Measurements from ENCODE around the gene FCGR3A. TPM values are rescaled to one million over a fixed set of nuclear protein-coding genes. Genes with fewer than 3 reads are reported as not detected.
"Not testable (repeated sequence)": the region's sequence is repeated elsewhere in the genome, so short reads cannot be mapped to it uniquely, and the experiment has no call there.

FCGR3A gene
- polyA plus RNA-seq, 3 donors: 35.9 to 138 (median 131) TPM

- H3K9me3 ChIP-seq (replicated peaks in 1 of 2; ENCODE audit: control insufficient read depth in 1 of 2, insufficient read depth in 1 of 2, low read length in 2 of 2); H3K4me1 Mint-ChIP-seq; H3K9ac ChIP-seq (ENCODE audit: insufficient read depth, low read length, poor library complexity, severe bottlenecking); H3K36me3 ChIP-seq (replicated peaks in 1 of 2; ENCODE audit: control insufficient read depth in 1 of 2, insufficient read depth in 2 of 2, low read length in 2 of 2); H2AFZ ChIP-seq (ENCODE audit: insufficient read depth, low read depth, low read length, poor library complexity, severe bottlenecking); H3K4me2 ChIP-seq (replicated peaks; ENCODE audit: extremely low read depth, low read length, poor library complexity, severe bottlenecking); DNase-seq; H3K4me3 ChIP-seq (replicated peaks in 1 of 3; ENCODE audit: low read depth in 2 of 3, low read length in 3 of 3); H3K79me2 ChIP-seq (ENCODE audit: insufficient read depth, low read length); H3K27ac Mint-ChIP-seq; H3K4me1 ChIP-seq (ENCODE audit: control insufficient read depth in 1 of 2, insufficient read depth in 2 of 2, low read length in 2 of 2); H3K27me3 ChIP-seq (ENCODE audit: control insufficient read depth in 2 of 2, insufficient read depth in 2 of 2, low read length in 2 of 2); H4K20me1 ChIP-seq (ENCODE audit: insufficient read depth, low read length); H3K27ac ChIP-seq (ENCODE audit: low read depth in 1 of 2, low read length in 2 of 2); H3K4me3 Mint-ChIP-seq; H3K9me3 Mint-ChIP-seq; H3K36me3 Mint-ChIP-seq; H3K27me3 Mint-ChIP-seq (ENCODE audit: low read depth in 3 of 3); intact Hi-C loops (cut with micrococcal nuclease): not testable (repeated sequence)
- no CpG with 5 or more reads among the region's 8 CpGs for WGBS (ENCODE audit: insufficient coverage)
These were observed 30.4 kb upstream of the FCGR3A start for GRCh38 chr1:161579856-161580507.

- H3K36me3 Mint-ChIP-seq; H4K20me1 ChIP-seq (ENCODE audit: insufficient read depth, low read length); intact Hi-C loops (cut with micrococcal nuclease); H3K9me3 ChIP-seq (replicated peaks in 1 of 2; ENCODE audit: control insufficient read depth in 1 of 2, insufficient read depth in 1 of 2, low read length in 2 of 2); H3K36me3 ChIP-seq (replicated peaks in 1 of 2; ENCODE audit: control insufficient read depth in 1 of 2, insufficient read depth in 2 of 2, low read length in 2 of 2); H3K27ac ChIP-seq (ENCODE audit: low read depth in 1 of 2, low read length in 2 of 2); H3K9ac ChIP-seq (ENCODE audit: insufficient read depth, low read length, poor library complexity, severe bottlenecking); H3K27ac Mint-ChIP-seq; H3K4me3 ChIP-seq (replicated peaks in 1 of 3; ENCODE audit: low read depth in 2 of 3, low read length in 3 of 3); H3K4me1 ChIP-seq (ENCODE audit: control insufficient read depth in 1 of 2, insufficient read depth in 2 of 2, low read length in 2 of 2); H3K9me3 Mint-ChIP-seq; DNase-seq; H3K27me3 Mint-ChIP-seq (ENCODE audit: low read depth in 3 of 3); H2AFZ ChIP-seq (ENCODE audit: insufficient read depth, low read depth, low read length, poor library complexity, severe bottlenecking); H3K4me3 Mint-ChIP-seq; H3K4me1 Mint-ChIP-seq; H3K79me2 ChIP-seq (ENCODE audit: insufficient read depth, low read length); H3K4me2 ChIP-seq (replicated peaks; ENCODE audit: extremely low read depth, low read length, poor library complexity, severe bottlenecking); H3K27me3 ChIP-seq (ENCODE audit: control insufficient read depth in 2 of 2, insufficient read depth in 2 of 2, low read length in 2 of 2): not testable (repeated sequence)
These were observed 27.1 kb upstream of the FCGR3A start for GRCh38 chr1:161576676-161577075.

DNA sequence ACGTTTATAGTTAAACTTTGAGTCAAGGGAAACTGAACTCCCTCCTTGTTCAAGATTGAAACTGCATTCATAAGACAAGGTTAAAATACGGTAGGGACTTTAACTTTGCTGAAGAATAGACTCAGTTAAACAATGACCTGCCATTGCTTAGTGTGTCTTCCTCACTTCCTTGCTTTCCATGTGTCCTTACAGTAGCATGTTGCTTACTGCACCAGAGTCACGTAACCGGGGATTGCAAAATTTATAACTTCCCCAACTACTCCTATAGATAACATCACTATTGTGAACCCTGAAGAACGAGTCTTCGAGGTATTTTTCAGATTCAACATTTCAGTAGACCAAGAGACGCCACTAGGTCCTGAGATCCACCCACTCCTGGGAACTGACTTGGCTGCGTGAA lies 22.1 kb upstream of the FCGR3A start:
- H3K36me3 Mint-ChIP-seq; H3K9ac ChIP-seq (ENCODE audit: insufficient read depth, low read length, poor library complexity, severe bottlenecking); H2AFZ ChIP-seq (ENCODE audit: insufficient read depth, low read depth, low read length, poor library complexity, severe bottlenecking); H3K9me3 Mint-ChIP-seq; H3K27ac ChIP-seq (ENCODE audit: low read depth in 1 of 2, low read length in 2 of 2); H3K27ac Mint-ChIP-seq; H3K4me3 Mint-ChIP-seq; H3K27me3 ChIP-seq (ENCODE audit: control insufficient read depth in 2 of 2, insufficient read depth in 2 of 2, low read length in 2 of 2); H3K4me2 ChIP-seq (replicated peaks; ENCODE audit: extremely low read depth, low read length, poor library complexity, severe bottlenecking); H3K4me1 Mint-ChIP-seq; H4K20me1 ChIP-seq (ENCODE audit: insufficient read depth, low read length); H3K36me3 ChIP-seq (replicated peaks in 1 of 2; ENCODE audit: control insufficient read depth in 1 of 2, insufficient read depth in 2 of 2, low read length in 2 of 2); H3K79me2 ChIP-seq (ENCODE audit: insufficient read depth, low read length); intact Hi-C loops (cut with micrococcal nuclease); H3K4me3 ChIP-seq (replicated peaks in 1 of 3; ENCODE audit: low read depth in 2 of 3, low read length in 3 of 3); H3K9me3 ChIP-seq (replicated peaks in 1 of 2; ENCODE audit: control insufficient read depth in 1 of 2, insufficient read depth in 1 of 2, low read length in 2 of 2); DNase-seq; H3K27me3 Mint-ChIP-seq (ENCODE audit: low read depth in 3 of 3): not testable (repeated sequence)
- no CpG with 5 or more reads among the region's 8 CpGs for WGBS (ENCODE audit: insufficient coverage)
- H3K4me1 ChIP-seq (ENCODE audit: control insufficient read depth in 1 of 2, insufficient read depth in 2 of 2, low read length in 2 of 2): peaks cover 6 to 11% of the 10 kb centered on the region in 2 donors

- not testable (repeated sequence) for DNase-seq; H3K9me3 ChIP-seq (replicated peaks in 1 of 2; ENCODE audit: control insufficient read depth in 1 of 2, insufficient read depth in 1 of 2, low read length in 2 of 2); H3K27me3 ChIP-seq (ENCODE audit: control insufficient read depth in 2 of 2, insufficient read depth in 2 of 2, low read length in 2 of 2); H3K36me3 ChIP-seq (replicated peaks in 1 of 2; ENCODE audit: control insufficient read depth in 1 of 2, insufficient read depth in 2 of 2, low read length in 2 of 2); H3K27me3 Mint-ChIP-seq (ENCODE audit: low read depth in 3 of 3); H3K4me3 Mint-ChIP-seq; H3K9ac ChIP-seq (ENCODE audit: insufficient read depth, low read length, poor library complexity, severe bottlenecking); H3K27ac ChIP-seq (ENCODE audit: low read depth in 1 of 2, low read length in 2 of 2); H3K4me3 ChIP-seq (replicated peaks in 1 of 3; ENCODE audit: low read depth in 2 of 3, low read length in 3 of 3); H3K9me3 Mint-ChIP-seq; H3K36me3 Mint-ChIP-seq; H4K20me1 ChIP-seq (ENCODE audit: insufficient read depth, low read length); H3K79me2 ChIP-seq (ENCODE audit: insufficient read depth, low read length); H2AFZ ChIP-seq (ENCODE audit: insufficient read depth, low read depth, low read length, poor library complexity, severe bottlenecking); H3K4me2 ChIP-seq (replicated peaks; ENCODE audit: extremely low read depth, low read length, poor library complexity, severe bottlenecking)
- H3K4me1 ChIP-seq (ENCODE audit: control insufficient read depth in 1 of 2, insufficient read depth in 2 of 2, low read length in 2 of 2): peaks cover 33 to 35% of the 10 kb centered on the region in 2 donors
- intact Hi-C loops (cut with micrococcal nuclease): loop anchor here in 1 of 2 donors (10.0 kb wide), 1 partner anchor 88 kb away; no protein-coding TSS in a partner anchor
- Mint-ChIP-seq H3K4me1 (peaks cover 32% of the 10 kb centered on the region), H3K27ac (peak overlapping the region in 1 of 7 donors; percentile 73)
- no CpG with 5 or more reads among the region's 3 CpGs for WGBS (ENCODE audit: insufficient coverage)
These were observed 17.0 kb upstream of the FCGR3A start for GRCh38 chr1:161566602-161566960.

Measured in CD14-positive monocyte (primary cell).